Fibroblast of mammary gland (primary cell): ENCODE data around the gene CTDNEP1.

Experiments used
- DNase-seq: peaks from one replicate; pipeline ENCODE4 v3.0.0-alpha.2; 2010; ENCODE audit warnings: low read depth
- H3K4me3 ChIP-seq: 2 replicates; pipeline ENCODE4 v1.5.1; 2011; ENCODE audit warnings: low read depth, mild to moderate bottlenecking, low read length, moderate library complexity; ENCODE audit not compliant: control insufficient read depth
- CTCF ChIP-seq: conservative IDR thresholded peaks from 2 replicates; pipeline ENCODE4 v1.5.1; 2011; ENCODE audit warnings: low read depth, low read length, inconsistent platforms; ENCODE audit not compliant: control insufficient read depth, insufficient read depth

Gene CTDNEP1

DNA sequence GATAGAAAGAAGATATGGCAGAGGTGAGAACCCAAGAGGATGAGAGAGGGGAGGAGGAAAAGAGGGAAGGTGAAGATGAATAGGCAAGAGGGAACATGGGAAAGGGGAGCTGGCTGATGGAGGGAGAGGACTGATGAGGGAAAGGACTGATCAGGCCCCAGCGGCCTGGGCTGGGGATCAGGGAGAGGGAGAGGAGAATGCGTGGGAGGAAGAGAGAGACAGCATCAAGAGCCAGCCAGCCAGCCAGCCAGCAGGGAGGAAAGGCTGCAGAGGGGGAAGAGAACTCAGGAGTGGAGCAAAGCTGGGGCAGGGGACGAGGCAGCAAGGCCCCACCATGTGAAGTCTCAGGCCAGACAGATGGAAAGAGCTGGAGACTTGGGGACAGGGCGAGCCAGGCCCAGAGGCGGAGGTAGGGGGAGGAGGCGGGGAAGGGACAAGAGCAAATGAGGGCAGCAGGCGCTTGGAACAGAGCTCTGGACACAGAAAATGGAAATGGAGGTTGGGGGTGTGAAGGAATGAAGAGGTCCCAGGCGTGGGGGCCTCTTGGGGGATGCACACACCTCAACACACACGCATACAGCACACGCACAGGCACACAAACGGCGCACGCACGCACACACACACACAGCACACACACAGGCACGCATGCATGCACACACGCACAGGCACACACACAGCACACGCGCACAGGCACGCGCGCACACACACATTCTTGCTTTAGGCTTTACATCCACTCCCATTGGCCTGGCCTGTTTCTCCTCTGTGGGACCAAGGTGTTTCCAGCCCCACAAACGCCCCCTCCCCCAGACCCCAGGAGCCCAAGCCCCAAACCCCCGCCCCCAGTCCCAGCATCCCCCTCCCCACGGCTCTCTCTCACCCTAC, 44.2 kb downstream of the CTDNEP1 start:
- no peak overlapping the region for H3K4me3 ChIP-seq
- DNase-seq: peak; percentile 48
- no peak for TF ChIP-seq CTCF

- DNase-seq: no peak
- peak overlapping the region; percentile 54 for H3K4me3 ChIP-seq
- no peak for TF ChIP-seq CTCF
These were observed 46.0 kb downstream of the CTDNEP1 start for GRCh38 chr17:7205561-7205960.

DNA sequence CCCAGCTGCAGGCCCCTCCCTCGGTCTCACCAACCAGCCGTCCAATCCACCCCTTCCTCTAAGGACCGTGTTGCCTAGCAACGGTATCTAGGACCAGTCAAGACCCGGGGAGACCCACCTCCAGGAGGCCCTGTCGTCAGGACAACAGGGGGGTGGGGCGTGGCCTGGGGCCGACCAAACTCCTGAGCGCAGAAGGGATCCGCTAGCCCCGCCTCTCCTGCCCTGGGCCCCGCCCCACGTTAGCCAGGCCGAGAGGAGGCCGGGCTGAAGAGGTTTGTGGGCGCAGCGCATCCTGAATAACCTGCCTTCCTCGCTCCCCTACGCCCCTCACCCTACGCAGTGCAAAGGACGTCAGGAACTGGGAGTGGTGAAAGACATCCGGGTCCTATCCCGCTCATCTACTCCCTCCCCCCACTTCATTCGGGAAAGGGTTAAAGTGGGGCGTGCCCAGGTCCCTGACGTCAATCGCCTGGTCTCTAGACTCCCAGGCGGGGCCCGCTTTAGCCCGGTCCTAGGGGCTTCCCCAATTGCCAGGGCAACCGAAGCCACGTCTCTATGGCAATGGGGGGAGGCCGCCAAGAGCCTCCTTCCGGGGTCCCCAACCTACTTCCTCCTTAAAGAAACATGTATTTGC, 46.6 kb downstream of the CTDNEP1 start:
- peak; percentile 80 for DNase-seq
- peak overlapping the region; percentile 54 for H3K4me3 ChIP-seq
- TF ChIP-seq CTCF: no peak

DNA sequence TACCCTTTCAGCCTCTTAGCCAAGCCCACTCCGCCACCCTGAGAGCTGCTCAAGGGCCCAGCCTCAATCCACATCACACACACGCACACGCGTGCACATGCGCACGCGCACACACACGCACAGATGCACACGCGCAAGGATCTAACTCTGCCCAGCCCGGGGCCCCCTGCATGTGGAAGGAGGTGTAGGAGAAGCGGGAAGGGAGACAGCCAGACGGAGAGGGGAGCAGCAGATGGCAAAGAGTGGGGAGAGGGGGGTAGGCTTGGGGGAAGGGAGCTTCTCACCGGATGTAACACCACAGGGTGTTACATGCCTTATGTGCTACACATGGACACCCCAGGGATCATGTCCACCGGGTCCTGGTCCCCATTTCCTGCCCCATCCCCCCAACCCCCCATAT, 47.2 kb downstream of the CTDNEP1 start:
- no peak for DNase-seq
- peak overlapping the region; percentile 54 for H3K4me3 ChIP-seq
- TF ChIP-seq CTCF: no peak

DNA sequence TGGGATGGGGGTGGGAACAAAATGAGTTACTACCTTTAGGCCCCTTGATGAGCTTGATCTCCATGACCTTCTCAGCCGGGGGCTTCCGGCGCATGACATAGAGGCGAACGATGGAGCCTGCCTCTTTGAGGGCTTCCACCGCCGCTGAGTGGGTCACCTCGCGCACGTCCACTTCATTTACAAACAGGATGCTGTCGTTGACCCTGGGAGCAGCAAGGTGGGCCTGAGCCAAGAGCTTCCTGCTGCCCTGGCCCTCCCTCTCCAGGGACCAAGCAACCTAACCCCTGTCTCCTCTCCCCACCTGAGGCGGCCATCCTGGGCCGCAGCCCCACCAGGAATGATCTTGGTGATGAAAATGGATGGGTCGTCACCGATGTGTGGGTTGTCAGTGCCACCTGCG, 48.1 kb downstream of the CTDNEP1 start:
- no peak for TF ChIP-seq CTCF
- H3K4me3 ChIP-seq: no peak overlapping the region
- DNase-seq: no peak

DNA sequence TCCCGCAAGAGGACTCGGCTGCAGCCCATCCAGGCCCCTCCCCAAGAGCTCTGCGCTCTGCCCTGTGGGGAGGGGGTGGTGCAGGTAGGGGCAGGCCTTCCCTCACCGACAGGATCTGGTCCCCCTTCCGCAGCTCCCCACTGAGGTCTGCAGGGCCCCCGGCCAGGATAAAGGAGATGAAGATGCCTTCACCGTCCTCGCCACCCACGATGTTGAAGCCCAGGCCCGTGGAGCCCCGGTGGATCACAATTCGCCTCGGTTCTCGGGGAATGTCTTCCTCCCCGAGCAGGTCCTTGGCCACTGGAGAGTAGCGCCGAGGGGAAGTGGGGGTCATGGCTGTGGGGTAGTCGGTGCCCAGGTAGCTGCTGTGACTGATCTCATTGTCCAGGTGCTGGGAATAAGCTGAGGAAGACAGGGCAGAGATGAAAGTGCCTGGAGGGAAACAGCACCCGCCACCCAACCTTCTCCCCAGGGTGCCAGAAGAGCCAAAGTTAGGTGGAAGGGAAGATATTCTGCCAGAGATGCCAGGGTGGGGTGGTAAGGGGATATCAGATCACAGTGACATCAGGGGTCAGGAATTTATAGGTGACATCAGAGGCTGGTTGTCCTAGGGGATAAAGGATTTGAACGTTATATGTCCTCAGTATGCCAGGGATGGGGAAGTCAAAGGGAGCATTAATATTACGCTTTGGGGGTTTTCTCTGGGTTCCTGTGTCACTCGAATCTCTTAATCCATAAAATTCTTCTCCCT, 54.7 kb downstream of the CTDNEP1 start:
- no peak overlapping the region for H3K4me3 ChIP-seq
- DNase-seq: no peak
- no peak for TF ChIP-seq CTCF
